ENCODE measurements around the gene LGI4.
A peak's percentile ranks its signal among the peaks of the same experiment; 100 is the strongest.

LGI4 gene

DNA sequence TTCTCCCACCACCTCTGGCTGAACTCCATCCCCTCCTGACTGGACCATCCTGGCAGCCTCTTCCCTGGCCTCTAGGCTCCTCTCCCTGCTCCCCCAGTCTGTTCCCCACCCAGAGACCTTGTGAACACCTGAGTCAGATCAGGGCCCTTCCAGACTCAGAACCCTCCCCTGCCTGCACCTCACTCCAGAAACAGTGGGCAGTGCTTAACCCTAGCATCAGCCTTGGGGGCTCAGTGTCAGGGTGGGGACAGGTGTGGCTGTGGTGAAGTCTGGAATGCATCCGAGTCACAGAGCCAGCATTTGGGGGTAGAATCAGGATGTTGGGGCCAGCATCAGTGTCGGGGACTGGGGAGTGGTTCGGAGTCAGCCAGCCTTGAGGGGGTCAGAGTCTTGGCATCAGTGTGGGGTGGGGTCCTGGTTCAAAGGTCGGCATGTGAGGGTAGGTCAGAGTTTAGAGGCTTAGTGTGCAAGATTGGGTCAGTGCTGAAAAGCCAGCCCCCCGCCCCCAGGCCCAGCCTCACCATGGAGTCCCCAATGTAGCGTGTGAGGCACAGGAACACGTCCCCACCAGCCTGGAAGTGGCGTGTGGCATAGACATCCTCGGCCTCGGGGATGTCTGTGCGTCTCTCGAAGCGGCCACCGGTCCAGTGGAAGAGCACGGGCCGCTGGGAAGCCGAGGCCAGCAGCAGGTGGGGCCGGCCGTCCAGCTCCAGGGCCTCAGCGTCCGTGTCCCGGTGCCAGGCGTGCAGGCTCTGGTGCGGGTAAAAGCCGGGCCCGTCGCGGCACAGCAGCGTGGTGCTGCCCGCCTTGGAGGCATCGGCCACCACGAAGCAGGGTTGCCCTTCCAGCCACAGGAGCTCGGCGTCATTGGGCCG, 8.9 kb downstream of the LGI4 start:
- Histone ChIP-seq H3K9me3 (ENCODE audit: low read length) (no peaks in the 10 kb centered on the region), H3K36me3 (ENCODE audit: insufficient read depth, low read length) (no peaks in the 10 kb centered on the region), H3K4me3 (ENCODE audit: low read depth in 1 of 2, low read length in 2 of 2) (no peak overlapping the region), H3K4me1 (ENCODE audit: insufficient read depth, low read length) (peaks cover 7% of the 10 kb centered on the region), H3K27ac (ENCODE audit: low read depth, low read length) (no peak overlapping the region), H3K9ac (ENCODE audit: low read length) (no peak overlapping the region), H3K27me3 (ENCODE audit: control insufficient read depth in 1 of 2, insufficient read depth in 2 of 2, low read length in 2 of 2) (no peaks in the 10 kb centered on the region)

- no peaks in the 10 kb centered on the region for H3K9me3 ChIP-seq (ENCODE audit: low read length)
- H3K27me3 ChIP-seq (ENCODE audit: control insufficient read depth in 1 of 2, insufficient read depth in 2 of 2, low read length in 2 of 2): no peaks in the 10 kb centered on the region
- no peaks in the 10 kb centered on the region for H3K36me3 ChIP-seq (ENCODE audit: insufficient read depth, low read length)
- H3K4me3 ChIP-seq (ENCODE audit: low read depth in 1 of 2, low read length in 2 of 2): peak overlapping the region in 1 of 2 donors; percentile 92
- no peak overlapping the region for H3K27ac ChIP-seq (ENCODE audit: low read depth, low read length)
- H3K4me1 ChIP-seq (ENCODE audit: insufficient read depth, low read length): peaks cover 7% of the 10 kb centered on the region
- no peak overlapping the region for H3K9ac ChIP-seq (ENCODE audit: low read length)
These were observed 9.6 kb downstream of the LGI4 start for GRCh38 chr19:35125270-35125717.

DNA sequence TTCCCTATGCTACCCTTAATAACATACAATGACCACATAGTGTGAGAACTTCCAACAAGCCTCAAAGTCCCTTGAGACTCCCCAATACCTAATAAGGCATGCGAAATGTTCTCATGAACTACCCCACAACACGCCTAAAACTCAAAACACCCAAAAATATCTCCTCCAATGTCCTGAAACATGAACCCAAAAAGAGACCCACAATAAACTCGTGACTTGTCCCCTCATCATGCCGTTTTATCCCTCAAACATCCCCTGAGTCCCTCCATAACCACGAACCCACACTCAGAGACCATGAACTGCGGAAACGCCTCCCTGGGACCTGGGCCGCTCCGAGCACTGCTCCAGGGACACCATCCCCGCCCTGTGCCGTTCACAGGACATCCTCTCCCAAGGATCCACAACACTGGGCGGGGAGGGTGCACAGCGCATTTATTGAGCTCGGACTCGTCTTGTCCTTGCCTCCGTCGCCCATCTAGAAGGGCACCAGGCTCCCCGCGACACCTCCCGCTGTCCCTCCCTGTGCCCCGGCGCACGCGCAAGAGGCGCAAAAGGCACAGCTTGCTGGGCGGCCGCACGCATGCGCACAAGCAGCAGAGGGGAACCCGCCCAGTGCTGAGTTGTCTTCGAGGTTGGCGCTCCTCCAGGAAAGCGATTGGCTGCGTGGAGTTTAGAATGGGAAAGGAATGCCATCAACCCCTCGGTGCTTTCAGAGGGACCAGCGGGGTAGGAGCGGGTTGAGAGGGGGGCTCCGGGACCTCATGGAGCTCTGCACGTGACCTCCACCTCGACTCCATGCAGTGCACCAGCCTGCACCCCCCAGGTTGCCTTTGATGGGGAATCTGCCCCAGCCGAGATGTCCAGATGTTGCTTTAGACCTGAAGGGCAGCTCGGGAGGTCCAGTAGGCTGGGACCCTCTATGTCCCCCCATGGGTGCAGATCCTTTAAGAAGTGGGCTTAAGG, 10.5 kb downstream of the LGI4 start:
- Histone ChIP-seq H3K9ac (ENCODE audit: low read length) (peak overlapping the region; percentile 71), H3K9me3 (ENCODE audit: low read length) (no peaks in the 10 kb centered on the region), H3K27ac (ENCODE audit: low read depth, low read length) (peak overlapping the region; percentile 90), H3K4me1 (ENCODE audit: insufficient read depth, low read length) (peaks cover 7% of the 10 kb centered on the region), H3K27me3 (ENCODE audit: control insufficient read depth in 1 of 2, insufficient read depth in 2 of 2, low read length in 2 of 2) (no peaks in the 10 kb centered on the region), H3K36me3 (ENCODE audit: insufficient read depth, low read length) (no peaks in the 10 kb centered on the region), H3K4me3 (ENCODE audit: low read depth in 1 of 2, low read length in 2 of 2) (peak overlapping the region; percentile 70 to 92)

- H3K4me1 ChIP-seq (ENCODE audit: insufficient read depth, low read length): peaks cover 7% of the 10 kb centered on the region
- H3K36me3 ChIP-seq (ENCODE audit: insufficient read depth, low read length): no peaks in the 10 kb centered on the region
- H3K27ac ChIP-seq (ENCODE audit: low read depth, low read length): peak overlapping the region; percentile 90
- no peaks in the 10 kb centered on the region for H3K27me3 ChIP-seq (ENCODE audit: control insufficient read depth in 1 of 2, insufficient read depth in 2 of 2, low read length in 2 of 2)
- peak overlapping the region in 1 of 2 donors; percentile 92 for H3K4me3 ChIP-seq (ENCODE audit: low read depth in 1 of 2, low read length in 2 of 2)
- H3K9ac ChIP-seq (ENCODE audit: low read length): no peak overlapping the region
- no peaks in the 10 kb centered on the region for H3K9me3 ChIP-seq (ENCODE audit: low read length)
These were observed 11.3 kb downstream of the LGI4 start for GRCh38 chr19:35123573-35123972.

DNA sequence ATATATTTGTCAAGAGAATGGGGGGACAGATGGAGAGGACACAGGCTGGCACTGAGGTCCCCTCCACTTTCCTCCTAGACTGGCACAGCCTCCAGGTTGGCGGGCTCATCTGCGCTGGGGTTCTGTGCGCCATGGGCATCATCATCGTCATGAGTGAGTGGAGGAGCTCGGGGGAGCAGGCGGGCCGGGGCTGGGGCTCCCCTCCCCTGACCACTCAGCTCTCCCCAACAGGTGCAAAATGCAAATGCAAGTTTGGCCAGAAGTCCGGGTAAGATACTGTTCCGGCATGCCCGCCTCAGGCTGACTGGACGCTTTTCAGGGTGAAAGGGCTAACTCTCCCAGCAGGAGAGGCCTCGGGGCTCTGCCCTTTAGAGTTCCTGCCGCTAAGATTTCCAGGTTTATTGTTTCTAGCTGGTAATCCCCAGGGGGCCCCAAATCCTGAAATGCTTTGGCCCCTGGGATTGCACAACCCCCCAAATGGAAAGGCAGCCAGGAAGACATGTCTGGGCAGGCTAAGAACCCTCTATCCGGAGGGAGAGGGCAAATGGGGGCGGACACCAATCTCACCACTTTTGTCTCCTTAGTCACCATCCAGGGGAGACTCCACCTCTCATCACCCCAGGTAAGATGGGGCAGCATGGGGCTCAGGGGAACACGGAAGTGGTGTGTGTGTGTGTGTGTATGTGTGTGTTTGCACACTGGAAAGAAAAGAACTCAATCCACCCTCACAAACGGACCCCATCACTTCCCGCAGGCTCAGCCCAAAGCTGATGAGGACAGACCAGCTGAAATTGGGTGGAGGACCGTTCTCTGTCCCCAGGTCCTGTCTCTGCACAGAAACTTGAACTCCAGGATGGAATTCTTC, 11.9 kb downstream of the LGI4 start:
- no peak overlapping the region for H3K4me3 ChIP-seq (ENCODE audit: low read depth in 1 of 2, low read length in 2 of 2)
- H3K27me3 ChIP-seq (ENCODE audit: control insufficient read depth in 1 of 2, insufficient read depth in 2 of 2, low read length in 2 of 2): no peaks in the 10 kb centered on the region
- peaks cover 7% of the 10 kb centered on the region for H3K4me1 ChIP-seq (ENCODE audit: insufficient read depth, low read length)
- H3K36me3 ChIP-seq (ENCODE audit: insufficient read depth, low read length): no peaks in the 10 kb centered on the region
- H3K9me3 ChIP-seq (ENCODE audit: low read length): no peaks in the 10 kb centered on the region
- no peak overlapping the region for H3K27ac ChIP-seq (ENCODE audit: low read depth, low read length)
- no peak overlapping the region for H3K9ac ChIP-seq (ENCODE audit: low read length)

DNA sequence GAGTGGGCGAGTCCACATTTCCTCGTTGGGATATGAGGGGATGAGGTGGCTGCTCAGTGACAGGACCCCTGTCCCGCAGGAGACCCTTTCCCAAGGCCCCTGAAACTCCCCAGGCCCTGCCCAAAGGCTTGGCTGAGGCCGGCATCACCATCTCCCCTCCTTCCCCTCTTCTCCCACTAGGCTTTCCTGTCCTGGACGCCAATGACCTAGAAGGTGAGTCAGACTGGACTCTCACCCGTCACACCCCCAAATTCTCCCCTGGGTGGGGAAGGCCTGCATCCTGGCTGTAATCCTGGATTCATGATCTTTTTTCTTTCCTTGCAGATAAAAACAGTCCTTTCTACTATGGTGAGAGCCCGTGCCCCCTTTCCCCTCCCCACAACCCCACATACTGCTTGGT, 14.0 kb downstream of the LGI4 start:
- Histone ChIP-seq H3K27ac (ENCODE audit: low read depth, low read length) (no peak overlapping the region), H3K36me3 (ENCODE audit: insufficient read depth, low read length) (no peaks in the 10 kb centered on the region), H3K9ac (ENCODE audit: low read length) (no peak overlapping the region), H3K4me3 (ENCODE audit: low read depth in 1 of 2, low read length in 2 of 2) (no peak overlapping the region), H3K4me1 (ENCODE audit: insufficient read depth, low read length) (peaks cover 7% of the 10 kb centered on the region), H3K27me3 (ENCODE audit: control insufficient read depth in 1 of 2, insufficient read depth in 2 of 2, low read length in 2 of 2) (no peaks in the 10 kb centered on the region), H3K9me3 (ENCODE audit: low read length) (no peaks in the 10 kb centered on the region)

DNA sequence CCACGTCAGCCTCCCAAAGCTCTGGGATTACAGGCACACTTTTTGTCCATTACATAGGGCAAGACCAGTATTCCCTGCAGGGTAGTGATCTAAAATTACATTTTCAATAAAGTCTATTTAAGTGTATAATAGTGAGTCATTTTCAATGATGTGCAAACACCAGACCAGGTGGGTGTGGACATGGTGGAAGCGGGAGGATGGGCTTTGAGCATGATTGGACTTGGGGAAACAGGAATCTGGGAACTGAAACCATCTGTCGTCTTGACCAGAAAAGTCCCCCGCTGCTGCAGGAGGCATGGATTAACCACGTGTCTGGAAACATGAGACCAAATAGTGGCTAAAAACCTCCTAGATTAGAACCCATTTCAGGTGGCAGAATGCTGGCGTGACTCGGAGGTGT, 14.4 kb downstream of the LGI4 start:
- Histone ChIP-seq H3K9me3 (ENCODE audit: low read length) (no peaks in the 10 kb centered on the region), H3K9ac (ENCODE audit: low read length) (no peak overlapping the region), H3K27ac (ENCODE audit: low read depth, low read length) (no peak overlapping the region), H3K27me3 (ENCODE audit: control insufficient read depth in 1 of 2, insufficient read depth in 2 of 2, low read length in 2 of 2) (no peaks in the 10 kb centered on the region), H3K4me1 (ENCODE audit: insufficient read depth, low read length) (peaks cover 7% of the 10 kb centered on the region), H3K4me3 (ENCODE audit: low read depth in 1 of 2, low read length in 2 of 2) (no peak overlapping the region), H3K36me3 (ENCODE audit: insufficient read depth, low read length) (no peaks in the 10 kb centered on the region)

DNA sequence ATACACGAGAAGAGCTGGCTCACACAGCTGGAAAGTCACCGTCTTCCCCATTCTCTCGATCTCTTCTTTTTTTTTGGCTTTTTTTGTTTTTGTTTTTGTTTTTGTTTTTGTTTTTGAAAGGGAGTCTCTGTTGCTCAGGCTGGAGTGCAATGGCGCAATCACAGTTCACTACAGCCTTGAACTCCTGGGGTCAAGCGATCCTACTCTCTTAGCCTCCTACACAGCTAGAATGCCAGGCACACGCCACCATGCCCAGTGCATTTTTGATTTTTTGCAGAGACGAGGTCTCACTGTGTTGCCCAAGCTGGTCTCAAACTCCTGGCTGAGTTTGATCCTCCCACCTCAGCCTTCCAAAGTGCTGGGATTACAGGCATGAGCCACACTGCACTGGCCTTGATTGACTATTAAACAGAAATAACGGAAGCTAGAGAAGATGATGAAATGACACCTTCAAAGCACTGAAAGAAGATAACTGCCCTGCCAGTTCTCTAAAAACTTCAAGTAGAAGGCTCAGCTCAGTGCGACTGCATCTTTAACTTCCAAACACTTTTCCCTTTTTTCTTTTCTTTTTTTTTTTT, 15.2 kb downstream of the LGI4 start:
- Histone ChIP-seq H3K9me3 (ENCODE audit: low read length) (no peaks in the 10 kb centered on the region), H3K27me3 (ENCODE audit: control insufficient read depth in 1 of 2, insufficient read depth in 2 of 2, low read length in 2 of 2) (no peaks in the 10 kb centered on the region), H3K9ac (ENCODE audit: low read length) (no peak overlapping the region), H3K27ac (ENCODE audit: low read depth, low read length) (no peak overlapping the region), H3K4me3 (ENCODE audit: low read depth in 1 of 2, low read length in 2 of 2) (no peak overlapping the region), H3K36me3 (ENCODE audit: insufficient read depth, low read length) (no peaks in the 10 kb centered on the region), H3K4me1 (ENCODE audit: insufficient read depth, low read length) (peaks cover 6% of the 10 kb centered on the region)

- Histone ChIP-seq H3K27ac (ENCODE audit: low read depth, low read length) (no peak overlapping the region), H3K27me3 (ENCODE audit: control insufficient read depth in 1 of 2, insufficient read depth in 2 of 2, low read length in 2 of 2) (no peaks in the 10 kb centered on the region), H3K4me3 (ENCODE audit: low read depth in 1 of 2, low read length in 2 of 2) (no peak overlapping the region), H3K4me1 (ENCODE audit: insufficient read depth, low read length) (peaks cover 9% of the 10 kb centered on the region), H3K9me3 (ENCODE audit: low read length) (no peaks in the 10 kb centered on the region), H3K9ac (ENCODE audit: low read length) (no peak overlapping the region), H3K36me3 (ENCODE audit: insufficient read depth, low read length) (no peaks in the 10 kb centered on the region)
These were observed 15.8 kb downstream of the LGI4 start for GRCh38 chr19:35119091-35119490.

- Histone ChIP-seq H3K36me3 (ENCODE audit: insufficient read depth, low read length) (no peaks in the 10 kb centered on the region), H3K4me1 (ENCODE audit: insufficient read depth, low read length) (peaks cover 9% of the 10 kb centered on the region), H3K9ac (ENCODE audit: low read length) (no peak overlapping the region), H3K27ac (ENCODE audit: low read depth, low read length) (no peak overlapping the region), H3K9me3 (ENCODE audit: low read length) (no peaks in the 10 kb centered on the region), H3K4me3 (ENCODE audit: low read depth in 1 of 2, low read length in 2 of 2) (no peak overlapping the region), H3K27me3 (ENCODE audit: control insufficient read depth in 1 of 2, insufficient read depth in 2 of 2, low read length in 2 of 2) (no peaks in the 10 kb centered on the region)
These were observed 16.4 kb downstream of the LGI4 start for GRCh38 chr19:35118268-35119020.
